GM12878 (cell line): ENCODE results near the gene TXNDC5. TPM values are rescaled to one million over a fixed set of nuclear protein-coding genes. Genes with fewer than 3 reads are reported as not detected.

Experiments used
- ATF2 ChIP-seq: IDR thresholded peaks from 2 replicates; pipeline ENCODE4 v1.6.1; 2012; ENCODE audit warnings: low read length, inconsistent platforms
- BACH1 ChIP-seq: fragments of 450-650 bp; IDR thresholded peaks from 2 replicates; pipeline ENCODE4 v1.6.1; 2017; ENCODE audit warnings: mild to moderate bottlenecking, borderline replicate concordance
- BCL11A ChIP-seq: IDR thresholded peaks from 2 replicates; pipeline ENCODE4 v1.6.1; 2011; ENCODE audit warnings: low read depth, low read length
- CEBPB ChIP-seq, 2 experiments: fragments of 150-350 bp in 1 of 2; IDR thresholded peaks; 2 replicates each; pipeline ENCODE4 v1.6.1; 2012 to 2014; ENCODE audit warnings: low read depth in 2 of 2, low read length in 2 of 2, borderline replicate concordance in 1 of 2, inconsistent platforms in 1 of 2
- CREM ChIP-seq: IDR thresholded peaks from 2 replicates; pipeline ENCODE4 v1.6.1; 2014; ENCODE audit warnings: antibody characterized with exemption, low read depth
- E2F4 ChIP-seq: IDR thresholded peaks from 2 replicates; pipeline ENCODE4 v1.6.1; 2012; ENCODE audit warnings: low read depth, low read length, improper control_type of control experiment
- EP300 ChIP-seq, 2 experiments: fragments of 150-350 bp in 1 of 2; IDR thresholded peaks; 2 replicates each; pipeline ENCODE4 v1.6.1; 2011 to 2012; ENCODE audit warnings: low read depth in 2 of 2, low read length in 2 of 2, borderline replicate concordance in 1 of 2, improper control_type of control experiment in 1 of 2, inconsistent platforms in 1 of 2; ENCODE audit not compliant: control insufficient read depth in 1 of 2
- ESRRA ChIP-seq: IDR thresholded peaks from 2 replicates; pipeline ENCODE4 v1.6.1; 2012; ENCODE audit warnings: mild to moderate bottlenecking, low read length, improper control_type of control experiment
- ETV6 ChIP-seq, 2 experiments: fragments of 450-650 bp in 1 of 2; IDR thresholded peaks in 1 of 2; conservative IDR thresholded peaks in 1 of 2; 2 replicates each; pipeline ENCODE4 v1.6.1; 2014; ENCODE audit warnings: antibody characterized with exemption in 1 of 2, borderline replicate concordance in 1 of 2, low read depth in 1 of 2, mild to moderate bottlenecking in 1 of 2, moderate library complexity in 1 of 2
- FOXM1 ChIP-seq: IDR thresholded peaks from 2 replicates; pipeline ENCODE4 v1.6.1; 2012; ENCODE audit warnings: low read depth, mild to moderate bottlenecking, inconsistent platforms, low read length, moderate library complexity
- HDAC6 ChIP-seq: fragments of 200-600 bp; sonication (generic); IDR thresholded peaks from one replicate; pipeline ENCODE4 v1.8.0; 2017; ENCODE audit warnings: antibody characterized with exemption; ENCODE audit not compliant: unreplicated experiment
- IRF4 ChIP-seq: IDR thresholded peaks from 2 replicates; pipeline ENCODE4 v1.6.1; 2011; ENCODE audit warnings: low read depth, low read length
- IRF5 ChIP-seq: fragments of 450-650 bp; IDR thresholded peaks from 2 replicates; pipeline ENCODE4 v1.6.1; 2017; ENCODE audit warnings: borderline replicate concordance
- JUNB ChIP-seq: IDR thresholded peaks from 2 replicates; pipeline ENCODE4 v1.6.1; 2016; ENCODE audit warnings: antibody characterized with exemption, mild to moderate bottlenecking
- LARP7 ChIP-seq: fragments of 450-650 bp; IDR thresholded peaks from 2 replicates; pipeline ENCODE4 v1.6.1; 2017; ENCODE audit warnings: mild to moderate bottlenecking
- MEF2B ChIP-seq: fragments of 450-650 bp; IDR thresholded peaks from 2 replicates; pipeline ENCODE4 v1.6.1; 2018; ENCODE audit warnings: mild to moderate bottlenecking, moderate library complexity; ENCODE audit not compliant: partially characterized antibody, poor library complexity, severe bottlenecking
- NR2C2 ChIP-seq: IDR thresholded peaks from 2 replicates; pipeline ENCODE4 v1.6.1; 2011; ENCODE audit warnings: borderline replicate concordance, low read depth; ENCODE audit not compliant: control insufficient read depth, insufficient read length
- RAD21 ChIP-seq: IDR thresholded peaks from 2 replicates; pipeline ENCODE4 v1.6.1; 2011; ENCODE audit warnings: mild to moderate bottlenecking, low read depth, low read length, moderate library complexity; ENCODE audit not compliant: insufficient read depth
- REST ChIP-seq: IDR thresholded peaks from 2 replicates; pipeline ENCODE4 v1.6.1; 2012; ENCODE audit warnings: mild to moderate bottlenecking, low read depth, low read length
- RUNX3 ChIP-seq: IDR thresholded peaks from 2 replicates; pipeline ENCODE4 v1.6.1; 2012; ENCODE audit warnings: low read length, inconsistent platforms
- SREBF1 ChIP-seq: IDR thresholded peaks from 2 replicates; pipeline ENCODE4 v1.6.1; 2012; ENCODE audit warnings: mild to moderate bottlenecking, low read length
- TCF12 ChIP-seq: IDR thresholded peaks from 2 replicates; pipeline ENCODE4 v1.6.1; 2011; ENCODE audit warnings: low read depth, mild to moderate bottlenecking, low read length
- TCF3 ChIP-seq: IDR thresholded peaks from 2 replicates; pipeline ENCODE4 v1.6.1; 2012; ENCODE audit warnings: low read depth, mild to moderate bottlenecking, low read length, borderline replicate concordance; ENCODE audit not compliant: insufficient read depth
- YY1 ChIP-seq: IDR thresholded peaks from 2 replicates; pipeline ENCODE4 v1.6.1; 2011; ENCODE audit warnings: low read depth, mild to moderate bottlenecking, low read length
- ZBED1 ChIP-seq: IDR thresholded peaks from 2 replicates; pipeline ENCODE4 v1.6.1; 2016; ENCODE audit warnings: borderline replicate concordance
- polyA plus RNA-seq, 11 experiments: library from polyadenylated mRNA; depleted of rRNA in 4 of 11; unstranded in 6 of 11; stranded (reverse) in 5 of 11; fragments of >200 nt; fragmentation: Nextera tagmentation in 4 of 11; fragmentation: Illumina TruSeq in 1 of 11; extraction: Ambion mirVana in 4 of 11; extraction: Trizol in 1 of 11; gene quantifications; 1 replicate in 1 of 11; 2 replicates in 10 of 11; pipeline versions ENCODE4 v1.2.1 to v1.2.3, GENCODE V29; 2011 to 2016; ENCODE audit warnings: inconsistent platforms in 2 of 11, missing spikeins in 2 of 11, low read depth in 1 of 11
- total RNA-seq, 4 experiments: library from RNA; depleted of rRNA in 3 of 4; stranded (reverse); fragments of >200 nt in 3 of 4; fragmentation: Illumina TruSeq in 1 of 4; extraction: Trizol in 1 of 4; gene quantifications; 2 replicates each; pipeline versions ENCODE4 v1.2.1 to v1.2.3, GENCODE V29; 2013 to 2021

Gene TXNDC5
- total and polyA plus RNA-seq, 10 of the 15 experiments (the other 5 are each of a cell fraction or from before 2014, with no cell fraction given): 7.2 to 181 (median 132) TPM

- TF ChIP-seq REST: no peak
- TF ChIP-seq CREM: peak; percentile 70
- peak; percentile 83 for TF ChIP-seq JUNB
- peak; percentile 57 for TF ChIP-seq RUNX3
- peak; percentile 50; the same call in 1 of the 2 replicates for TF ChIP-seq TCF3
- no peak for TF ChIP-seq ESRRA
- no peak for TF ChIP-seq IRF4
- TF ChIP-seq TCF12: 0 out of 2 replicates have a peak, but pooled peaks have one; percentile 10
- 0 out of 2 replicates have a peak, but pooled peaks have one; percentile 48 for TF ChIP-seq SREBF1
- TF ChIP-seq BACH1: no peak
- TF ChIP-seq ATF2: peak; percentile 60; the same call in 1 of the 2 replicates
- peak; percentile 68; the same call in 1 of the 2 replicates for TF ChIP-seq FOXM1
- no peak for TF ChIP-seq CEBPB (IDR thresholded peaks at IDR 0.05; ENCODE audit: borderline replicate concordance in 1 of 2, low read depth in 2 of 2, low read length in 2 of 2)
- peak; percentile 61; the same call in 1 of the 2 replicates for TF ChIP-seq BCL11A
- TF ChIP-seq RAD21: peak; percentile 42; the same call in 1 of the 2 replicates
- TF ChIP-seq E2F4: no peak
- TF ChIP-seq NR2C2: no peak
- no peak for TF ChIP-seq LARP7
- peak; percentile 45 for TF ChIP-seq MEF2B
- no peak for TF ChIP-seq YY1
- TF ChIP-seq ZBED1: peak; percentile 44; the same call in 1 of the 2 replicates
- no peak for TF ChIP-seq HDAC6
- peak in 1 of 2 experiments; percentile 30; a peak in 1 of 4 replicates for TF ChIP-seq ETV6 (conservative IDR thresholded peaks at IDR 0.05 in 1 of 2, IDR thresholded peaks at IDR 0.05 in 1 of 2; ENCODE audit: borderline replicate concordance in 1 of 2, low read depth in 1 of 2)
- no peak for TF ChIP-seq IRF5
- peak in 1 of 2 experiments; percentile 41; a peak in 1 of 4 replicates for TF ChIP-seq EP300 (IDR thresholded peaks at IDR 0.05; ENCODE audit: borderline replicate concordance in 1 of 2, control insufficient read depth in 1 of 2, low read depth in 2 of 2, low read length in 2 of 2)
Measured at GRCh38 chr6:7933794-7934193, 23.2 kb upstream of the TXNDC5 start (continued).
